Mucosa of rectum (tissue), 2 donors: ENCODE data around the gene EXOSC7.
"Not testable (repeated sequence)": the region's sequence is repeated elsewhere in the genome, so short reads cannot be mapped to it uniquely, and the experiment has no call there.

Source experiments
- H3K27ac ChIP-seq, 2 donors: one replicate each; pipeline ENCODE4 v1.7.0; 2013; ENCODE audit warnings: inconsistent platforms in 2 of 2, low read depth in 2 of 2, low read length in 2 of 2
- H3K27me3 ChIP-seq, 2 donors: one replicate each; pipeline ENCODE4 v1.7.0; 2013; ENCODE audit warnings: low read length in 2 of 2; ENCODE audit not compliant: control insufficient read depth in 2 of 2, insufficient read depth in 2 of 2
- H3K36me3 ChIP-seq, 2 donors: one replicate each; pipeline ENCODE4 v1.7.0; 2013; ENCODE audit warnings: low read length in 2 of 2; ENCODE audit not compliant: control insufficient read depth in 2 of 2, insufficient read depth in 2 of 2
- H3K4me1 ChIP-seq, 2 donors: one replicate each; pipeline ENCODE4 v1.7.0; 2013; ENCODE audit warnings: low read length in 2 of 2, mild to moderate bottlenecking in 1 of 2; ENCODE audit not compliant: control insufficient read depth in 2 of 2, insufficient read depth in 2 of 2
- H3K4me3 ChIP-seq, 2 donors: one replicate each; pipeline ENCODE4 v1.7.0; 2013; ENCODE audit warnings: low read length in 2 of 2
- H3K9ac ChIP-seq, 2 donors: one replicate each; pipeline ENCODE4 v1.7.0; 2013; ENCODE audit warnings: low read length in 2 of 2, low read depth in 1 of 2, mild to moderate bottlenecking in 1 of 2
- H3K9me3 ChIP-seq, 2 donors: one replicate each; pipeline ENCODE4 v1.7.0; 2013; ENCODE audit warnings: low read length in 2 of 2; ENCODE audit not compliant: control insufficient read depth in 2 of 2
- donor health status: healthy.
- donor health status: Normal muscosa, but diverticular disease.

The EXOSC7 gene

GRCh38 chr3:45042162-45042561, 66.1 kb downstream of the EXOSC7 start:
- H3K4me3 ChIP-seq = no peak overlapping the region
- no peaks in the 10 kb centered on the region for H3K9me3 ChIP-seq
- H3K9ac ChIP-seq = no peak overlapping the region
- H3K4me1 ChIP-seq = peaks cover 3 to 7% of the 10 kb centered on the region in 2 donors
- no peak overlapping the region for H3K27ac ChIP-seq
- no peaks in the 10 kb centered on the region for H3K27me3 ChIP-seq
- no peaks in the 10 kb centered on the region for H3K36me3 ChIP-seq

- H3K4me1 ChIP-seq = peaks cover 3 to 7% of the 10 kb centered on the region in 2 donors
- H3K4me3 ChIP-seq = no peak overlapping the region
- no peak overlapping the region for H3K9ac ChIP-seq
- no peak overlapping the region for H3K27ac ChIP-seq
- H3K36me3 ChIP-seq = no peaks in the 10 kb centered on the region
- H3K27me3 ChIP-seq = no peaks in the 10 kb centered on the region
- H3K9me3 ChIP-seq = no peaks in the 10 kb centered on the region
Measured at GRCh38 chr3:45043728-45044299, 67.8 kb downstream of the EXOSC7 start.

- Histone ChIP-seq H3K27me3 (no peaks in the 10 kb centered on the region), H3K27ac (no peak overlapping the region), H3K36me3 (no peaks in the 10 kb centered on the region), H3K9me3 (no peaks in the 10 kb centered on the region), H3K9ac (no peak overlapping the region), H3K4me1 (peaks cover 0 to 2% of the 10 kb centered on the region in 2 donors), H3K4me3 (no peak overlapping the region)
Measured at GRCh38 chr3:45048244-45048643, 72.2 kb downstream of the EXOSC7 start.

- no peaks in the 10 kb centered on the region for H3K9me3 ChIP-seq
- no peak overlapping the region for H3K4me3 ChIP-seq
- no peak overlapping the region for H3K27ac ChIP-seq
- no peaks in the 10 kb centered on the region for H3K36me3 ChIP-seq
- H3K9ac ChIP-seq = no peak overlapping the region
- no peaks in the 10 kb centered on the region for H3K27me3 ChIP-seq
- H3K4me1 ChIP-seq = no peaks in the 10 kb centered on the region
Measured at GRCh38 chr3:45049807-45050206, 73.8 kb downstream of the EXOSC7 start.

- Histone ChIP-seq H3K36me3 (no peaks in the 10 kb centered on the region), H3K9ac (no peak overlapping the region), H3K4me3 (no peak overlapping the region), H3K9me3 (no peaks in the 10 kb centered on the region), H3K27me3 (no peaks in the 10 kb centered on the region), H3K4me1 (no peaks in the 10 kb centered on the region), H3K27ac (no peak overlapping the region)
Measured at GRCh38 chr3:45051685-45052084, 75.6 kb downstream of the EXOSC7 start.

- H3K4me1 ChIP-seq, H3K4me3 ChIP-seq, H3K9ac ChIP-seq, H3K27ac ChIP-seq, H3K36me3 ChIP-seq, H3K27me3 ChIP-seq, H3K9me3 ChIP-seq: not testable (repeated sequence)
Measured at GRCh38 chr3:45053805-45054195, 77.8 kb downstream of the EXOSC7 start.

GRCh38 chr3:45054196-45054857, 78.3 kb downstream of the EXOSC7 start:
- H3K27me3 ChIP-seq = no peaks in the 10 kb centered on the region
- H3K9me3 ChIP-seq = no peaks in the 10 kb centered on the region
- no peaks in the 10 kb centered on the region for H3K4me1 ChIP-seq
- H3K9ac ChIP-seq = no peak overlapping the region
- H3K27ac ChIP-seq = no peak overlapping the region
- H3K36me3 ChIP-seq = no peaks in the 10 kb centered on the region
- no peak overlapping the region for H3K4me3 ChIP-seq

- H3K9me3 ChIP-seq = no peaks in the 10 kb centered on the region
- H3K27ac ChIP-seq = peak overlapping the region in 1 of 2 donors; percentile 17
- H3K36me3 ChIP-seq = no peaks in the 10 kb centered on the region
- H3K27me3 ChIP-seq = no peaks in the 10 kb centered on the region
- H3K4me3 ChIP-seq = no peak overlapping the region
- no peaks in the 10 kb centered on the region for H3K4me1 ChIP-seq
- no peak overlapping the region for H3K9ac ChIP-seq
Measured at GRCh38 chr3:45055032-45055410, 79.0 kb downstream of the EXOSC7 start.

GRCh38 chr3:45055411-45056143, 79.5 kb downstream of the EXOSC7 start:
- Histone ChIP-seq H3K27ac (peak overlapping the region in 1 of 2 donors; percentile 17), H3K27me3 (no peaks in the 10 kb centered on the region), H3K9ac (no peak overlapping the region), H3K4me1 (no peaks in the 10 kb centered on the region), H3K4me3 (no peak overlapping the region), H3K9me3 (no peaks in the 10 kb centered on the region), H3K36me3 (no peaks in the 10 kb centered on the region)

GRCh38 chr3:45056608-45057301, 80.7 kb downstream of the EXOSC7 start:
- H3K9ac ChIP-seq = no peak overlapping the region

More at GRCh38 chr3:45056608-45057301, 80.7 kb downstream of the EXOSC7 start:
- H3K4me3 ChIP-seq = no peak overlapping the region
- H3K27ac ChIP-seq = no peak overlapping the region
- H3K9me3 ChIP-seq = no peaks in the 10 kb centered on the region
- H3K27me3 ChIP-seq = no peaks in the 10 kb centered on the region
- no peaks in the 10 kb centered on the region for H3K36me3 ChIP-seq
- H3K4me1 ChIP-seq = no peaks in the 10 kb centered on the region
